ENCODE results near the gene RPLP1.

The RPLP1 gene

GRCh38 chr15:69472046-69472445 is 19.4 kb downstream of the RPLP1 start:
- DNase-seq: no peak

- no peak for DNase-seq
Measured at GRCh38 chr15:69472562-69472961, 19.9 kb downstream of the RPLP1 start.

GRCh38 chr15:69474291-69474690 is 21.7 kb downstream of the RPLP1 start:
- DNase-seq: no peak

- no peak for DNase-seq
Measured at GRCh38 chr15:69474846-69475455, 22.3 kb downstream of the RPLP1 start.

GRCh38 chr15:69475769-69476358 is 23.2 kb downstream of the RPLP1 start:
- peak; percentile 77 for DNase-seq

- DNase-seq: no peak
Measured at GRCh38 chr15:69476704-69477473, 24.3 kb downstream of the RPLP1 start.

GRCh38 chr15:69478259-69478781 is 25.7 kb downstream of the RPLP1 start:
- DNase-seq: peak; percentile 62

GRCh38 chr15:69479081-69479480 is 26.5 kb downstream of the RPLP1 start:
- DNase-seq: no peak

- no peak for DNase-seq
Measured at GRCh38 chr15:69479971-69480370, 27.4 kb downstream of the RPLP1 start.

- no peak for DNase-seq
Measured at GRCh38 chr15:69480932-69481331, 28.3 kb downstream of the RPLP1 start.

GRCh38 chr15:69482686-69483256 is 30.2 kb downstream of the RPLP1 start:
- DNase-seq: no peak

- DNase-seq: no peak
Measured at GRCh38 chr15:69484837-69485236, 32.2 kb downstream of the RPLP1 start.

- DNase-seq: no peak
Measured at GRCh38 chr15:69486481-69487110, 34.0 kb downstream of the RPLP1 start.

GRCh38 chr15:69489073-69489571 is 36.5 kb downstream of the RPLP1 start:
- DNase-seq: no peak

- no peak for DNase-seq
Measured at GRCh38 chr15:69490356-69491037, 37.9 kb downstream of the RPLP1 start.

GRCh38 chr15:69491038-69491505 is 38.5 kb downstream of the RPLP1 start:
- no peak for DNase-seq

GRCh38 chr15:69493406-69493805 is 40.8 kb downstream of the RPLP1 start:
- DNase-seq: no peak

- DNase-seq: no peak
Measured at GRCh38 chr15:69496001-69496400, 43.4 kb downstream of the RPLP1 start.

- no peak for DNase-seq
Measured at GRCh38 chr15:69497076-69497475, 44.5 kb downstream of the RPLP1 start.

- DNase-seq: no peak
Measured at GRCh38 chr15:69497667-69498066, 45.0 kb downstream of the RPLP1 start.

- no peak for DNase-seq
Measured at GRCh38 chr15:69498282-69498681, 45.7 kb downstream of the RPLP1 start.

- no peak for DNase-seq
Measured at GRCh38 chr15:69498987-69499386, 46.4 kb downstream of the RPLP1 start.
